ENCODE measurements around the gene TSPEAR.
"Not testable (repeated sequence)": the region's sequence is repeated elsewhere in the genome, so short reads cannot be mapped to it uniquely, and the experiment has no call there.

TSPEAR gene

DNA sequence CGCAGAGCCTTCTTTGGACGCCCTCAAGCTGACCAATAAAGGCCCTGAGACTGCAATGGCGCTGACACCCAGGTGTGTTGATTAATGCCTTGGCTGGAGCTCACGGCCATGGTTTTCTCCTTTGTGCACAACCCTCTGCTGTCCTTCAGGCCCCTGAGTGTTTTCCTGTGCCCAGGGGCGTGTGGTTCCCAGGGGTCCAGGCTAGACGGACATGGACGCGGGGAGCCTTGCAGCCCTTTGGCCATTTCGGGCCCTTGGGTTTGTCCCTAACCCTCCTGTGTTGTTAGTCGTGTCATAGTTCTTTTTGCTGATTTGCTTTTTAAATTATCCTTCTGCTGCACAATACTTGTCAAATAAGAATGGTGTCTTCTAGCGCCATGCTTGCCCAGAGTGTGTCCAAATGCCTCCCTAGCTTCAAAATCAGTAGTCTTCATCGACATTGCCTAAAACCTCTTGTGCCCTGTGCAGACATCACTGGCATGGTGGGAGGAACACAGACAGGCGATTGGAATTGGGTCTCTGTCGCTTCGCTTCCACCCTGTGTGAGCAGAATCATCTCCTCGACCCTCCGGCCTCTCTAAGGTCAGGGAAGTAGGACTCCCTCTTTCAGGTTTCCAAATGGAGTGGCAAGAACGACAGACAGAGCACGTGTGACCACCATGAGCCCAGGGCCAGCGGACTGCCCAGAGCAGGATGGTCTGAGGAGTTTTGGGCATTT, 135.9 kb downstream of the TSPEAR start:
- TF ChIP-seq, protein P1, sequence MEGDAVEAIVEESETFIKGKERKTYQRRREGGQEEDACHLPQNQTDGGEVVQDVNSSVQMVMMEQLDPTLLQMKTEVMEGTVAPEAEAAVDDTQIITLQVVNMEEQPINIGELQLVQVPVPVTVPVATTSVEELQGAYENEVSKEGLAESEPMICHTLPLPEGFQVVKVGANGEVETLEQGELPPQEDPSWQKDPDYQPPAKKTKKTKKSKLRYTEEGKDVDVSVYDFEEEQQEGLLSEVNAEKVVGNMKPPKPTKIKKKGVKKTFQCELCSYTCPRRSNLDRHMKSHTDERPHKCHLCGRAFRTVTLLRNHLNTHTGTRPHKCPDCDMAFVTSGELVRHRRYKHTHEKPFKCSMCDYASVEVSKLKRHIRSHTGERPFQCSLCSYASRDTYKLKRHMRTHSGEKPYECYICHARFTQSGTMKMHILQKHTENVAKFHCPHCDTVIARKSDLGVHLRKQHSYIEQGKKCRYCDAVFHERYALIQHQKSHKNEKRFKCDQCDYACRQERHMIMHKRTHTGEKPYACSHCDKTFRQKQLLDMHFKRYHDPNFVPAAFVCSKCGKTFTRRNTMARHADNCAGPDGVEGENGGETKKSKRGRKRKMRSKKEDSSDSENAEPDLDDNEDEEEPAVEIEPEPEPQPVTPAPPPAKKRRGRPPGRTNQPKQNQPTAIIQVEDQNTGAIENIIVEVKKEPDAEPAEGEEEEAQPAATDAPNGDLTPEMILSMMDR (IDR thresholded peaks at IDR 0.05; ENCODE audit: low read depth, low read length, missing control alignments) = no peak
- DNase-seq (ENCODE audit: extremely low read depth, low read depth) = no peak
- no peak overlapping the region for H3K4me3 ChIP-seq (replicated peaks; ENCODE audit: low read depth, low read length)

DNA sequence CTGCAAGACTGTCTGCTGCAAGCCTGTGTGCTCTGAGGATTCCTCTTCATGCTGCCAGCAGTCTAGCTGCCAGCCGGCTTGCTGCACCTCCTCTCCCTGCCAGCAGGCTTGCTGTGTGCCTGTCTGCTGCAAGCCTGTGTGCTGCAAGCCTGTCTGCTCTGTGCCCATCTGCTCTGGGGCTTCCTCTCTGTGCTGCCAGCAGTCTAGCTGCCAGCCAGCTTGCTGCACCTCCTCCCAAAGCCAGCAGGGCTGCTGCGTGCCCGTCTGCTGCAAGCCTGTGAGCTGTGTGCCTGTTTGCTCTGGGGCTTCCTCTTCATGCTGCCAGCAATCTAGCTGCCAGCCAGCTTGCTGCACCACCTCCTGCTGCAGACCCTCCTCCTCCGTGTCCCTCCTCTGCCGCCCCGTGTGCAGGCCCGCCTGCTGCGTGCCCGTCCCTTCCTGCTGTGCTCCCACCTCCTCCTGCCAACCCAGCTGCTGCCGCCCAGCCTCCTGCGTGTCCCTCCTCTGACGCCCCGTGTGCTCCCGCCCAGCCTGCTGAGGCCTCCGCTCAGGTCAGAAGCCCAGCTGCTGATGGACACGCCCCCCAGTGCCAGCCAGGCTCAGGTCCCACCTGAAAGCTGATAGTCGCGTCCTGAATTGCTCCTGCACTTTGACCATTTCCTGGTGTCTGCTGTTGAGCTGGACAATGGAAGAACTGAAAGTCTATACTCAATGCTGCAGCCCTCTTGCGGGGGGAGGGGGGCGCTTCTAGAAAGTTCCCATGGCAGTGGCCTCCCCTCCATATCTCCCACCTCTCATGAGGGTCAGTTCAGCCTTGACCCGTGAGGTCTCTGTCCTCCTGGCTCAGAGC, 136.7 kb downstream of the TSPEAR start:
- DNase-seq (ENCODE audit: extremely low read depth, low read depth) = no peak
- TF ChIP-seq, protein P1 (IDR thresholded peaks at IDR 0.05; ENCODE audit: low read depth, low read length, missing control alignments) = no peak
- H3K4me3 ChIP-seq (replicated peaks; ENCODE audit: low read depth, low read length) = no peak overlapping the region

DNA sequence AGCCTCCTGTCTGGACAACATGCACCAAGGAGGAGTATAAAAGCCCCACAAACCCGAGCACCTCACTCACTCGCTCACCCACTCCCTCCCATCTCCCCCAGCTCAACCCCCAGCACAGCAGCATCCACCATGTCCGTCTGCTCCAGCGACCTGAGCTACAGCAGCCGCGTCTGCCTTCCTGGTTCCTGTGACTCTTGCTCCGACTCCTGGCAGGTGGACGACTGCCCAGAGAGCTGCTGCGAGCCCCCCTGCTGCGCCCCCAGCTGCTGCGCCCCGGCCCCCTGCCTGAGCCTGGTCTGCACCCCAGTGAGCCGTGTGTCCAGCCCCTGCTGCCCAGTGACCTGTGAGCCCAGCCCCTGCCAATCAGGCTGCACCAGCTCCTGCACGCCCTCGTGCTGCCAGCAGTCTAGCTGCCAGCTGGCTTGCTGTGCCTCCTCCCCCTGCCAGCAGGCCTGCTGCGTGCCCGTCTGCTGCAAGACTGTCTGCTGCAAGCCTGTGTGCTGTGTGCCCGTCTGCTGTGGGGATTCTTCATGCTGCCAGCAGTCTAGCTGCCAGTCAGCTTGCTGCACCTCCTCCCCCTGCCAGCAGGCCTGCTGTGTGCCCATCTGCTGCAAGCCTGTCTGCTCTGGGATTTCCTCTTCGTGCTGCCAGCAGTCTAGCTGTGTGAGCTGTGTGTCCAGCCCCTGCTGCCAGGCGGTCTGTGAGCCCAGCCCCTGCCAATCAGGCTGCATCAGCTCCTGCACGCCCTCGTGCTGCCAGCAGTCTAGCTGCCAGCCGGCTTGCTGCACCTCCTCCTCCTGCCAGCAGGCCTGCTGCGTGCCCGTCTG, 137.5 kb downstream of the TSPEAR start, which contains the start of gene KRTAP10-4:
Gene KRTAP10-4 (plus strand): TSS at position 100 of the 827 bp plus-strand sequence. CDS start 30 bp downstream, at position 130.
- not testable (repeated sequence) for DNase-seq (ENCODE audit: extremely low read depth, low read depth); H3K4me3 ChIP-seq (replicated peaks; ENCODE audit: low read depth, low read length)

DNA sequence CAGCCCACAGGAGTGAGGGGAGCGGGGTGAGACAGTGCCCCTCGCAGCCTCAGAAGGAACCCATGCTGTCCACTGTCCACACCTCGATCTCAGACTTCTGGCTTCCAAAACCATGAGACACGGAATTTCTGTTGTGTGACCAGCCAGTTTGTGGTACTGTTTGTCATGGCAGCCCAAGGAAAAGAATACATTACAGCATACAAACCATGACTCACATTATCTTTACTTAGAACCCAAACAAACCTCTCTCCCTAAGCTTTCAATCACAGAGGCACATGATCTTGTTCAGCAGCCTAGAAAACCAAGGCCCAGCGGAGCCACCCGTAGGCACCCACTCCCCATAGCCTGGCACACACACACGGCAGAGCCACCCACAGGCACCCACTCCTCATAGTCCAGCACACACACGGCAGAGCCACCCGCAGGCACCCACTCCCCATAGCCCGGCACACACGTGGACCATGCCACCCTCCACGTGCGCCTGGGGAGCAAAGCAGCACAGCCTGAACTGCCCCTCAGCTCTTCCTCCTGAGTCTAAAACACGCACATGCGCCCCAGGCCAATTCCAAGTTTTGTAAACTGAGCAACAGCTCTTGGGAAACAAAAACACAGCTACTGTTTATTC, 138.3 kb downstream of the TSPEAR start:
- no peak for DNase-seq (ENCODE audit: extremely low read depth, low read depth)
- TF ChIP-seq, protein P1 (IDR thresholded peaks at IDR 0.05; ENCODE audit: low read depth, low read length, missing control alignments) = no peak
- H3K4me3 ChIP-seq (replicated peaks; ENCODE audit: low read depth, low read length) = no peak overlapping the region

DNA sequence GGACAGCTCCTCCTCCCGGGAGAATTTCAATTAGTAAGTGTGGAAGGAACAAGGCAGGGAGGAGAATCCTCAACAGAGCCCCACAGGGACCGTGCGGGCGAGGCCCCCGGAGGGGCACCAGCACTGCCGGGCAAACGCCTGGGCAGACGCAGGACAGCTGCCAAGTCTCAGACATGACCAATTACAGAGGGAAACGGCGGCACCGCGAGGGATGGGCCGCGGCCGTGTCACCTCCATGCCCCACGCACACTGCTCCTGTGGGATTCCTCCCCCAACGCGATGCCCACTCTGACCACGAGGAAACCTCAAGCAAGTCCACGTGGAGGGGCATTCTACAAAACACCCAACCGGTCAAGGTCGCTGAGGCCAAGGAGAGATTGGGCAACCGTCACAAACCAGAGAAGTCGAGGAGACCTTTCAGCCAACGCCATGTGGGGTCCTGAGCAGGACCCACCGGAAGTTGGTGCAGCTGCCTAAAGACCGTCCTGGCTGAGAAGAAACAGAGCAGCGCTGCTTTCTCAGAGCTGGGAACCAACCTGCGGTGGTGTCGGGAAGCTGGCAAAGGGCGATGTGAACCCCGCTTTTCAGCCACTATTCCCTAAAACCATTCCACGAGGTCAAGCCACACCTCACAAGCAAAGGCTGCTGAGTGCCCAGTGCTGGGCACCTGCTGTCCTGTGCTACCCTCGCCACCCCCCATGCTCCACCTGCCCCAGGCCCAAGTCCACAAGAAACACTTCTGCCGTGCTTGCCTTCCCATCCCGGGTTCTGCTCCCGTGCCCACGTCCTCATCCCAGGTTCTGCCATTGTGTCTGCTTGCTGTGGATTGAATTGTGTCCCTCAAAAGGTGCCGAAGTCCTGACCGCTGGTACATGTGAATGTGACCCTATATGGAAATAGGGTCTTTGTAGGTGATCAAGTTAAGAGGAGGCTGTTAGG, 139.3 kb downstream of the TSPEAR start:
- no peak overlapping the region for H3K4me3 ChIP-seq (replicated peaks; ENCODE audit: low read depth, low read length)
- TF ChIP-seq, protein P1 (IDR thresholded peaks at IDR 0.05; ENCODE audit: low read depth, low read length, missing control alignments) = no peak
- DNase-seq (ENCODE audit: extremely low read depth, low read depth) = no peak

DNA sequence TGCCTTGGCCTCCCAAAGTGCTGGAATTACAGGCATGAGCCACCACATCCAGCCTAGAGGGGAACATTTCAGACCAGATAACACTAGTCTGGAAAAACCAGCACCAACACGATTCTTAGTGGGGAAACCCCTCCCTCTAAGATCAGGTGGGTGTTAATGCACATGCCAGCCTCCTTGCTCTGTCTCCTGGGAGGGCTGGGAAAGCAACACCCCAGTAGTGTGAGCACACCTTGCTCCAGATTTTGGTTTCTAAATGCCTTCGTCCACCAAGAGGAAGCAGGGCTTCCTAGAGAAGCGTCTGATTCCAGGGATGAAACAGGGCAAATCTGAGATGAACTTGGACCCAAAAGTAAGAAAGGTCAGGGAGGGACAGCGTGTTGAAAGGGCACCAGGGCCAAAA, 140.1 kb downstream of the TSPEAR start:
- DNase-seq (ENCODE audit: extremely low read depth, low read depth) = no peak
- TF ChIP-seq, protein P1 (IDR thresholded peaks at IDR 0.05; ENCODE audit: low read depth, low read length, missing control alignments) = no peak
- no peak overlapping the region for H3K4me3 ChIP-seq (replicated peaks; ENCODE audit: low read depth, low read length)
